ENCODE results near the gene OR2T3. TPM values are rescaled to one million over a fixed set of nuclear protein-coding genes. Genes with fewer than 3 reads are reported as not detected.

OR2T3 gene, protein sequence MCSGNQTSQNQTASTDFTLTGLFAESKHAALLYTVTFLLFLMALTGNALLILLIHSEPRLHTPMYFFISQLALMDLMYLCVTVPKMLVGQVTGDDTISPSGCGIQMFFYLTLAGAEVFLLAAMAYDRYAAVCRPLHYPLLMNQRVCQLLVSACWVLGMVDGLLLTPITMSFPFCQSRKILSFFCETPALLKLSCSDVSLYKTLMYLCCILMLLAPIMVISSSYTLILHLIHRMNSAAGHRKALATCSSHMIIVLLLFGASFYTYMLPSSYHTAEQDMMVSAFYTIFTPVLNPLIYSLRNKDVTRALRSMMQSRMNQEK
- not detected in 2 replicates for total RNA-seq

DNA sequence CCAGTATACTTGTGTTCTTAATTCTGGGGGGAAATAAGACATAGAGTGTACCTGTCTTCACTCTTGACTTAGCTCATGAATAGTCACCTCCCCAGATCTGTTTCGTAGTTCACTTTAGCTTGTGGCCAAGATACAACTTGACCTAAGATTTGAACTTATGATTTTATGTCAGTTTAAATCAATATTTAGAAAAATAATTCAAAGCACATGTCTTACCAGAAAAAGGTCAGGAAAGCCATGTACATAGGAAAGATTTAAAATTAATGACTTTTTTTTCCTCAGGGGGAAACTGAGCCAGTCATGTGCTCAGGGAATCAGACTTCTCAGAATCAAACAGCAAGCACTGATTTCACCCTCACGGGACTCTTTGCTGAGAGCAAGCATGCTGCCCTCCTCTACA, at the start of gene OR2T3:
Gene OR2T3 (plus strand): TSS at position 301 of the 400 bp plus-strand sequence. CDS start 0 bp downstream, at position 301.

DNA sequence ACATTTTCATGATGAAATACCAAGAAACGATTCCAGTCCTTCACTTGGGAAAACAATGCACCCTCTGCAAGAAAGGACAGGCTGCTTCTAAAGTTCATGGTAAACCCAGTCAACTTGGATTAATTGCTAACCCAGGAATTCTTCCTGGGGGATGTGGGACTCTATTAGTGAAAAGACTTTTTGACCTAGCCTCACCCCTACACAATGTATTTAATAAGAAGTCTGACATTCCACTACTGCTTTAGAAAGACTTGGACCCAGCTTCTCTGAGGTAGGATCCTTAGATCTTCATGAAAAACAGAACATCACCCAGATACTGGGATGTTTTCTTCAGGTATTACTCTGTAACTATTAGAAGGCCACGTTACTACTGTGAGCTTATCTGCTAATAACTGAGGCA, 27.8 kb upstream of the OR2T3 start, which contains the start of gene OR2T2:
Gene OR2T2 (plus strand): TSS at position 239 of the 400 bp plus-strand sequence. CDS start 7,161 bp downstream, outside the sequence.

DNA sequence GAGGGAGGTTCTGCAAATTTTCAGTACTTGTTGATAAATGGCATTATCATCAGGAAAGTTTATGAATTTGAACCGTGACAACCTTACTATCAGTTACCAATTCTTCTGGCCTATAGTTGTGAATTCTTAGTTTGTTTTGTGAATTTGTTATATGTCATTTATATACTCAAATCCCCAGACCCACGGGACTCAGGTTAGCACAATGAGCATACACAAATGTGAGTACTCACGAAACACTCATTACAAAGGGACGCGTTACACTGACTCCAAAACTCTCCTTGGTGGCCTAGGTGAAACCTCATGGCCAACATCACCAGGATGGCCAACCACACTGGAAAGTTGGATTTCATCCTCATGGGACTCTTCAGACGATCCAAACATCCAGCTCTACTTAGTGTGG, 15.1 kb downstream of the OR2T3 start, which contains the start of gene OR2T5:
Gene OR2T5 (plus strand): TSS at position 301 of the 400 bp plus-strand sequence. CDS start 0 bp downstream, at position 301.

DNA sequence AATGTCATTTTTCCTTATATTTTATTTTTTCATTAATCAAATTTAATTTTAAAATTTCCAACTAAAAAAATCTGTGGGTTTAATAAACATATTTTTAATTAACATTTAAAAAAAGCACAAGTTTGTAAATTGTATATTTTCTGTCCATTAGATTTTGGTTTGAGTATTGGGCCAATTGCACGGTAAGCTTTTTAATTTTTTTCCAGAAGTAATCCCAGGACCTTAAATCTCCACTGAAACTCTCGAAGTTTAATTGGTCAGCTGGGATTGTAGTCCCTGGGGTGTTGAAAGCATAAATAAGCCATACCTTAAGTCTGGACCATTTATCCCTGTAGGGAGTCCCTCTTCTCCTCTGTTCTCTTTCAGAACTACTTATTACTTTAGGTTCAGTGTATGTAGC, 34.6 kb downstream of the OR2T3 start, which contains the start of gene OR2G6:
Gene OR2G6 (plus strand): TSS at position 301 of the 400 bp plus-strand sequence. CDS start 13,574 bp downstream, outside the sequence.

Other genes starting within 250 kb of the OR2T3 start
- not detected in 2 replicates for gene OR2M4, start 241.9 kb upstream of the OR2T3 start, total RNA-seq
- not detected in 2 replicates for gene OR2T33, start 195.4 kb upstream of the OR2T3 start, total RNA-seq
- gene OR2T12, start 169.9 kb upstream of the OR2T3 start, total RNA-seq, result not detected in 2 replicates
- gene OR2M7, start 148.8 kb upstream of the OR2T3 start, total RNA-seq, result not detected in 2 replicates
- gene OR14C36, start 124.6 kb upstream of the OR2T3 start, total RNA-seq, result not detected in 2 replicates
- not detected in 2 replicates for gene OR2T4, start 111.7 kb upstream of the OR2T3 start, total RNA-seq
- gene OR2T6, start 97.6 kb upstream of the OR2T3 start, total RNA-seq, result not detected in 2 replicates
- gene OR2T1, start 70.3 kb upstream of the OR2T3 start, total RNA-seq, result not detected in 2 replicates
- gene OR2T2, start 27.7 kb upstream of the OR2T3 start, total RNA-seq, result not detected in 2 replicates
- not detected in 2 replicates for gene OR2T5, start 15.2 kb downstream of the OR2T3 start, total RNA-seq
- not detected in 2 replicates for gene OR2G6, start 34.7 kb downstream of the OR2T3 start, total RNA-seq
- not detected in 2 replicates for gene OR2T29, start 89.4 kb downstream of the OR2T3 start, total RNA-seq
- not detected in 2 replicates for gene OR2T34, start 101.4 kb downstream of the OR2T3 start, total RNA-seq
- not detected in 2 replicates for gene OR2T10, start 124.3 kb downstream of the OR2T3 start, total RNA-seq
- not detected in 2 replicates for gene OR2T11, start 161.7 kb downstream of the OR2T3 start, total RNA-seq
- not detected in 2 replicates for gene OR2T35, start 171.9 kb downstream of the OR2T3 start, total RNA-seq
- gene OR2T27, start 182.2 kb downstream of the OR2T3 start, total RNA-seq, result not detected in 2 replicates
- not detected in 2 replicates for gene OR14I1, start 229.4 kb downstream of the OR2T3 start, total RNA-seq

Measured in epithelial cell of umbilical artery (primary cell).